KMS-11 (cell line): ENCODE data around the gene RNF2.
A peak's percentile ranks its signal among the peaks of the same experiment; 100 is the strongest.

Source experiments
- H2AFZ ChIP-seq: fragments of 200-600 bp; sonication (generic); 2 replicates; pipeline ENCODE4 v1.6.1; 2016; ENCODE audit warnings: antibody characterized with exemption, mixed run types, low read depth
- H3K27ac ChIP-seq: fragments of 200-600 bp; sonication (generic); 2 replicates; pipeline ENCODE4 v1.6.1; 2016; ENCODE audit warnings: mild to moderate bottlenecking, mixed run types
- H3K27me3 ChIP-seq: fragments of 200-600 bp; sonication (generic); 2 replicates; pipeline ENCODE4 v1.6.1; 2017; ENCODE audit warnings: mild to moderate bottlenecking, low read depth, mixed run types, moderate library complexity; ENCODE audit not compliant: insufficient read depth
- H3K36me3 ChIP-seq: fragments of 200-600 bp; sonication (generic); 2 replicates; pipeline ENCODE4 v1.6.1; 2017; ENCODE audit warnings: mild to moderate bottlenecking, mixed run types; ENCODE audit not compliant: insufficient read depth
- H3K4me1 ChIP-seq: fragments of 200-600 bp; sonication (generic); 2 replicates; pipeline ENCODE4 v1.6.1; 2016; ENCODE audit warnings: mild to moderate bottlenecking, low read depth, mixed run types; ENCODE audit not compliant: poor library complexity, severe bottlenecking
- H3K4me2 ChIP-seq: fragments of 200-600 bp; sonication (generic); 2 replicates; pipeline ENCODE4 v1.7.0; 2016; ENCODE audit warnings: mild to moderate bottlenecking, mixed run types
- H3K4me3 ChIP-seq: fragments of 200-600 bp; sonication (generic); IDR thresholded peaks from 2 replicates; pipeline ENCODE4 v1.6.1; 2017; ENCODE audit warnings: low read depth, low read length, mixed read lengths; ENCODE audit not compliant: insufficient read depth
- H3K79me2 ChIP-seq: fragments of 200-600 bp; sonication (generic); 2 replicates; pipeline ENCODE4 v1.6.1; 2016; ENCODE audit warnings: low read depth, mixed run types; ENCODE audit not compliant: insufficient read depth
- H3K9ac ChIP-seq: fragments of 200-600 bp; sonication (generic); 2 replicates; pipeline ENCODE4 v1.6.1; 2016; ENCODE audit warnings: mild to moderate bottlenecking, mixed run types
- H4K20me1 ChIP-seq: fragments of 200-600 bp; sonication (generic); 2 replicates; pipeline ENCODE4 v1.6.1; 2016; ENCODE audit warnings: mild to moderate bottlenecking, mixed run types; ENCODE audit not compliant: insufficient read depth
- TF ChIP-seq, protein P1 (sequence below): fragments of 200-600 bp; sonication (generic); conservative IDR thresholded peaks from 2 replicates; pipeline ENCODE4 v1.6.1; 2017; ENCODE audit warnings: low read depth, mild to moderate bottlenecking, antibody characterized with exemption, low read length, moderate library complexity, mixed read lengths

The RNF2 gene

GRCh38 chr1:185044387-185044786 is 971 bp upstream of the RNF2 start:
- H3K36me3 ChIP-seq: no peaks in the 10 kb centered on the region
- H3K27ac ChIP-seq: no peak overlapping the region
- no peak overlapping the region for H3K4me2 ChIP-seq
- TF ChIP-seq, protein P1, sequence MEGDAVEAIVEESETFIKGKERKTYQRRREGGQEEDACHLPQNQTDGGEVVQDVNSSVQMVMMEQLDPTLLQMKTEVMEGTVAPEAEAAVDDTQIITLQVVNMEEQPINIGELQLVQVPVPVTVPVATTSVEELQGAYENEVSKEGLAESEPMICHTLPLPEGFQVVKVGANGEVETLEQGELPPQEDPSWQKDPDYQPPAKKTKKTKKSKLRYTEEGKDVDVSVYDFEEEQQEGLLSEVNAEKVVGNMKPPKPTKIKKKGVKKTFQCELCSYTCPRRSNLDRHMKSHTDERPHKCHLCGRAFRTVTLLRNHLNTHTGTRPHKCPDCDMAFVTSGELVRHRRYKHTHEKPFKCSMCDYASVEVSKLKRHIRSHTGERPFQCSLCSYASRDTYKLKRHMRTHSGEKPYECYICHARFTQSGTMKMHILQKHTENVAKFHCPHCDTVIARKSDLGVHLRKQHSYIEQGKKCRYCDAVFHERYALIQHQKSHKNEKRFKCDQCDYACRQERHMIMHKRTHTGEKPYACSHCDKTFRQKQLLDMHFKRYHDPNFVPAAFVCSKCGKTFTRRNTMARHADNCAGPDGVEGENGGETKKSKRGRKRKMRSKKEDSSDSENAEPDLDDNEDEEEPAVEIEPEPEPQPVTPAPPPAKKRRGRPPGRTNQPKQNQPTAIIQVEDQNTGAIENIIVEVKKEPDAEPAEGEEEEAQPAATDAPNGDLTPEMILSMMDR: no peak
- H3K9ac ChIP-seq: no peak overlapping the region
- H3K27me3 ChIP-seq: no peaks in the 10 kb centered on the region
- H3K4me3 ChIP-seq: no peak overlapping the region
- H2AFZ ChIP-seq: peak overlapping the region; percentile 88
- peaks cover 31% of the 10 kb centered on the region for H3K79me2 ChIP-seq
- H3K4me1 ChIP-seq: peaks cover 20% of the 10 kb centered on the region
- H4K20me1 ChIP-seq: peaks cover 9% of the 10 kb centered on the region; the same call in 1 of the 2 replicates

DNA sequence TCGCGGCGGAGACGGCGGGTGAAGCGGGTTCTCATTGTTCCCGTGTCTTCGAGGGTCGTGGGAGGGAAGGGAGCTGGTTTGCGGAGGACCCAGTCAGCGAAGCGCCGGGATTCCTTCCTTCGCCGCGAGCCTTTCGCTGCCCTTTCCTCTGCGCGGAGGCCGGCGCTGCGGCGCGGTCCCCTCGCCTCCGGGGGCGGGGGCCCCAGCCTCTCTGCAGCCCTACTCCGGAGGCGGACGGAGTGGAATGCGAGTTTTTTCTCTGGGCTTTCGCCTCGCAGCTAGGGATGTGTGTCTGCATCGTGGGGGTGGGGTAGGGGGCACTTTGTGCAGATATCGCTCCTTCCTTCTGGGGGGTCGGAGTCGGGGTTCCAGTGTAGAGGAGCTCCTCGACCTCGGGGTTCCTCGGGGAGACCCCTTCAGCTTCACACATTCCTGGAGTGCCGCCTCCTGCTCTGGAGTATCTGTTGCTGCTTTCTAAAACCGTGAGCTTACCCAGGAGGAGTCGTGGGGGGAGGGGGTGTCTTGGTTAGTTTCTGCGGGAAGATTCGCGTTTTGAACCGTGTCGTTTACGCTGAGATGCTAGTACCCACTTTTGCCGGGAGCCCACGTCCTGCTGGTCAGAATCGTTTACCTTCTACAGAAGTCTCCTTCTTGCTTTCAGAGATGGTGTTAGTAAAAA is 595 bp downstream of the RNF2 start:
- peaks cover 9% of the 10 kb centered on the region; the same call in 1 of the 2 replicates for H4K20me1 ChIP-seq
- H3K4me1 ChIP-seq: peaks cover 20% of the 10 kb centered on the region
- H3K79me2 ChIP-seq: peaks cover 45% of the 10 kb centered on the region
- H3K4me2 ChIP-seq: peak overlapping the region; percentile 96
- TF ChIP-seq, protein P1: no peak
- H3K27me3 ChIP-seq: no peaks in the 10 kb centered on the region
- H3K4me3 ChIP-seq: peak overlapping the region; percentile 91
- H3K9ac ChIP-seq: peak overlapping the region; percentile 76
- peak overlapping the region; percentile 31 for H3K27ac ChIP-seq
- no peaks in the 10 kb centered on the region for H3K36me3 ChIP-seq
- peak overlapping the region; percentile 88 for H2AFZ ChIP-seq

DNA sequence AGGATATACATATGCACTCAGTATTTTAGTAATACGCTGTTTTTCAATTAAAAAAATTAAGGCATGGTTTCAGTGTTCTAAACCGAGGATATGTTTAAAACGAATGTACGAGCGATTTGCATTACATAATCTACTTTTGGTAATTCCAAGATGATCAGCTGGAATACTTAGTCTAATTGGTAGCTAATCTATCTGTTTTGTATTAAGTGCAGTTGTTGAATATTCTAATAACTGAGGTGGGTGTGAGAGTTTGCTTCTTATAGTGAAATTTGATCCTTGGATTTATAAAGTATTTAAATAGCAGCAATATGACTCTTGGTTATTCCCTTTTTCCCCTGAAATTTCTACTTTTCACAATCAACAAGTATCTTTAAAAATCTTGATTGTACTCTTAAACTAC is 1.3 kb downstream of the RNF2 start:
- H3K27ac ChIP-seq: no peak overlapping the region
- H3K4me2 ChIP-seq: peak overlapping the region; percentile 96
- H3K4me3 ChIP-seq: peak overlapping the region; percentile 91
- peaks cover 50% of the 10 kb centered on the region for H3K79me2 ChIP-seq
- TF ChIP-seq, protein P1: no peak
- H4K20me1 ChIP-seq: peaks cover 9% of the 10 kb centered on the region; the same call in 1 of the 2 replicates
- peak overlapping the region; percentile 76; the same call in 1 of the 2 replicates for H3K9ac ChIP-seq
- no peaks in the 10 kb centered on the region for H3K36me3 ChIP-seq
- H2AFZ ChIP-seq: peak overlapping the region; percentile 88
- no peaks in the 10 kb centered on the region for H3K27me3 ChIP-seq
- peaks cover 20% of the 10 kb centered on the region for H3K4me1 ChIP-seq

DNA sequence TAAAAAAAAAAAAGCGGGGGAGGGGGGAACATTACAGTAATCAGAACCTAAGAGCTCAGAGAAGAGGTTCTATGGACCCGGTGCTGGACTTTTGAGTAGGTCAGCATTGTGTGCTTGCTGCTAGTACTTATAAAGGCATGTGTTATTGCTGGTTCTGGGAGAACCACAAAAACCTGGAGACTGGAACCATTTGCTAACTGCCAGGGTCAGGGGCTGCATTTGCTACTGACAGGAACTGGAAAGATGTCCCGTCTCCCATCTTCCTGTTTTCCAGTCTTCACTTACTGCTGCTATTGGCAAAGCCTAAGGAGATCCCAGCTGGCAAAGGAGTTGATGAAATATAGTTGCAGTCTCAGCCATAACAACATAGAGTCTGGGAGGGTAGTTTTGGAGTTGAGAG is 4.3 kb downstream of the RNF2 start:
- no peaks in the 10 kb centered on the region for H3K27me3 ChIP-seq
- H3K36me3 ChIP-seq: no peaks in the 10 kb centered on the region
- H2AFZ ChIP-seq: no peak overlapping the region
- no peak overlapping the region for H3K4me2 ChIP-seq
- H3K79me2 ChIP-seq: peaks cover 70% of the 10 kb centered on the region
- H3K27ac ChIP-seq: no peak overlapping the region
- no peak overlapping the region for H3K4me3 ChIP-seq
- H3K4me1 ChIP-seq: peaks cover 20% of the 10 kb centered on the region
- no peak overlapping the region for H3K9ac ChIP-seq
- H4K20me1 ChIP-seq: peaks cover 9% of the 10 kb centered on the region; the same call in 1 of the 2 replicates
- TF ChIP-seq, protein P1: no peak
